Stimulated activated CD8-positive, alpha-beta memory T cell treated with anti-CD3 and anti-CD28 coated beads, Interleukin-15, amount 100 ng/mL, for 48 hours (primary cell): ENCODE measurements around the gene UBL7.

Experiments used
- DNase-seq, 2 donors: peaks; one replicate each; pipeline ENCODE4 v3.0.0-alpha.2; 2020; ENCODE audit warnings: low read depth in 2 of 2

The UBL7 gene

DNA sequence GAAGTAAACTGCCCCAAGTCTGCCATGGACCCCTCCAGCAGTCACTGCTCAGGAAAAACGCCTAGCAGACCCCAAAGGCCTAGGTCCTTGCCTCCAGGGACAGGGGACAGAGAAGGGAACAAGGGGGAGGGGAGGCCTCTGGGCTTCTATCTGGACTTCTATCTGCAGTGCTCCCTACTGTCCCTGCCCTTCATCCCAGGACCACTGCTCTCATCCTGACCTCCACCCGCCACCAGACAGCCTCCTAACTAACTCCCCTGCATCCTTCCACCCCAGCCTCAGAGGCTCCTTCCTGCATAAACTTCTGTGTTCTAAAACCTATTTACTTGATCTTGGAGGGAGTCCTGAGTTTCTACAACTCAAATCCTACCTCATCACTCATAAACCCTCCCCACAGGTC, 52.6 kb downstream of the UBL7 start:
- no peak for DNase-seq

DNA sequence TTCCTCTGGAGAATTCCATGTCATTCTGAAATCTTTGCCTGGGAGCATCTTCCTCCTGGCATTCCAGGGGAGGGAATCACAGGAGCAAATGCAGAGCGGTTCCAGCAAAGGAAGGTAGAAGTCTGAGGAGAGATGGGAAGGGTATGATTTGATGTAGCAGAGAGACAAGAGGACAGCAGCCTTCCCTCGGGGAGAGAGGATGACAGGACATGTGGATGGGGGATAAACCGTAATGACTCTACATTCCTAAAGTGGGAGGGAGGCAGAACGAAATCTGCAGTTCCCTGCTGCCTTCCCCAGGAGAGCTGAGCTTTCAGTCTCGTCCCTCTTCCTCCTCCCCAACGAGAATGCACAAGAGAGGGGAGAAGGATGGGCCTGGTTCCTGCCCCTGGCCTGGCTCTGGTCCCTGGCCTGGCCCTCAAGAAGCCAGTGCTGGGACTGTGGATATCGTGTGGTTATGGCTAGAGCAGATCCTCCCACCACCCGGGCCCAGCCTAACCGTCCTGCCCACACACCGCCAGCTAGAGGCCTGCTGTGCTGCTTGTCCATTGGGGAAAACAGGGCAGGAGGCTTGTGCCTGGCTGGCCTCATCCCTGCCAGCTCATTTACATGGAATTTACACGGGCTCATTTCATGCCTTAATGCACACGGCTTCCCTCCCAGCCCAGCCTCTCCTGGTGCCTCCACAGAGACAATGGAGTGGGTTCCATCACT, 53.8 kb downstream of the UBL7 start:
- no peak for DNase-seq

DNA sequence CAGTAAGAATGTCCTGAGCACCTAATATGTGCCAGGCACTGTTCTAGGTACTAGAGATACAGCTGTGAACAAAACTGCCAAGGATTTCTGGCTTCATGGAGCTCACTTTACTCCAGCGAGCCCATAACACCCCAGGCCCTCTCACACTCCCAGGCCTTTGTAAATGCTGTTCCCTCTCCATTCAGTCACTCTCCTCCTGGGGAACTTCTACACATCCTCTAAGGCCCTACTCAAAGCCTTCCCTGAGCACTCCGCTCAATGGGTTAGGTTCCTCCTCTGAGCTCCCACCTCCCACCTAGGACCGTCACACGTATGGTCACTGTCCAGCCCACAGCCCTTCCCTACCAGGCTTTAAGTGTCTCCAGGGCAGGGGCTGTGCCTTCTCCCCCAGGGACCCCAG, 54.4 kb downstream of the UBL7 start:
- DNase-seq = no peak

DNA sequence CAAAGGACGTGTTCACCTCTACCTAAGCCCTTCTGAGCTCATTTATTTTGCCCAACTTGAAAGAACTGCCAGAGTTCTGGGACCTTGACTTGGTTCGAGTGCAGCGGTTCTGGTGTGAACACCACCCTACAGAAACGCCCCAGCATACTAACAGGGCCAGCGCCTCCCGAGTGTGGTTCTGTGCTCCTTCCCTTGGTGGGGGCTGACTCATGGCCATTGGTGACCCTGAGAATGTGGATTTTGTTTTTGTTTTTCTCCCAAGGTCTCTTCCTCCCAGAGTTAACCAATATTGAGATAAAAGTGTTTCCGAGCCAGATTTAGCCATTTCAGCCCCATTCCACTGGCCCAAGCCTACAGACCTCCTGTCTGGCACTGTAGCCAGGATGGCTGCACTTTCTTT, 55.1 kb downstream of the UBL7 start:
- no peak for DNase-seq

DNA sequence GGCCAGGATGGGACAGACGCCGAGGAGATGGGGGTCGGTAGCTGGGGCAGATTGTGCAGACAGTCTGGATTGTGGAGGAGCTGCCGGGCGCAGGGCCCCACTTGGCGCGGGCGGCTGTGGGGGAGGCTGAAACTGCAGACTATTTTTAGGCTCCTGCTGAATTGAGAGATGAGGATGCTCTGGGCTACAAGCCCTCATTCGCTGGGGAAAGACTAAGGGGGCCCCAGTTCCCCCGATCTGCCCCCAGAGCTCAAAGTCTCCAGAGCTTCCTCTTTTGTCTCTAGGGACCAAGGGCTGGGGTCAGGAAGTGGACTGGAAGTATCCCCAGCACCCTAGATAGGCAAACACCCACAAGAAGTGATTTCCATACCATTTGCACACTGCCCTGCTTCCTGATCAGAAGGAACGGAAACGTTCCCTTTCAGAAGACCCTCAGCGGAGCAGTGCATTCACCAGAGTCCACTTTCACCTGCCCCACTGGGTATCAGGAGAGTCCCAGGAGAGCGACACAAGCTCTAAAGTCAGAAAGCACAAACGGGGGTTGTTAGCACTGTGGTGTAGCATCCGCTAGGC, 56.9 kb downstream of the UBL7 start:
- peak in 1 of 2 donors; percentile 35 for DNase-seq

DNA sequence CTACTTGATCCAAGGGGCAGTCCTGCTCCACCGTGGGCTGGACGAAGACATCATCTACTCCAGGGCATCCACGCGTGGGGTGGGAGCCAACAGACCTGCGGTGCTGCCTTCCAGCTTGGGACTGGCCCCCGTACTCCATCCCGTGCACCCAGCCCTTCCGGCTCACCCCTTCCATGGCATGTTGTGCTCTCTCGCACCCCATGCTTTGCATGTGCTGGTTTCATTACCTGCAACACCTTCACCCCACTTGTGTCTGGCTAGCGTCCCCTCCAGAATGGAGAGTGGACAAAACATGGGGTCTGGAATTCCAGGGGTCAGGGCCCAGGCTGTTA, 57.4 kb downstream of the UBL7 start:
- DNase-seq = no peak

DNA sequence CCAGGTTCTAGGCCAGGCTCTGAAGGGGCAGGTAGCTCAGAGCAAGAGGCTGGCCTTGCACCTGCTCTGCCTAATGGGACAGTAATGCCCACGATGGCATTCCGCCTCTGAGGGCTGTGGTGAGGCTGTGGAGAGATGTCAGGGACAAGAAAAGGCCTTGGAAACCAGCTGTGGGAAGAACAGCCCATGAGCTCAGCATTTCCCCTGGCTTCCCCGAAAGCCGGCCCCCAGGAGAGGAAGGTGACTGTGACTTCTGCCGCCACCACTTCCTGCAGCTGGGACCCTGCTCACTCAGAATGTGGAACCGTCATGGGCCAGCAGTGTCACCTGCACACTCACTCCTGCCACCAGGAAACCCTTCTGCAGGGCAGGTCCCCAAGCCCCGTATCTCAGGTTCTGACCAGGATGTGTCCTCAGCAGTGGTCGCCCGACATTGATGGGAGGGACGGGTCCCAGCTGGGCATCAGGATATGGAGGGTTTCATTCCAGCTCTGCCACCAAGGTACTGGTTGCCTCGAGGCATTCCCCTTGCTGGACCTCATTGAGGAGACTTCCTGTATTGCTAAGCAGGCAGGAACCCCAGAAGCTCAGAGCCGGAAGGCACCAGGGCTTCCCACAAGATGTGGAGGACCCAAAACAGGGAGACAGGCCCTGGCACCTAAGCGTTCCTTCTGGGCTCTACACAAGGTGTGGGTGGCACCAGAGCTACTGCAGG, 57.9 kb downstream of the UBL7 start:
- peak; percentile 87 for DNase-seq

DNA sequence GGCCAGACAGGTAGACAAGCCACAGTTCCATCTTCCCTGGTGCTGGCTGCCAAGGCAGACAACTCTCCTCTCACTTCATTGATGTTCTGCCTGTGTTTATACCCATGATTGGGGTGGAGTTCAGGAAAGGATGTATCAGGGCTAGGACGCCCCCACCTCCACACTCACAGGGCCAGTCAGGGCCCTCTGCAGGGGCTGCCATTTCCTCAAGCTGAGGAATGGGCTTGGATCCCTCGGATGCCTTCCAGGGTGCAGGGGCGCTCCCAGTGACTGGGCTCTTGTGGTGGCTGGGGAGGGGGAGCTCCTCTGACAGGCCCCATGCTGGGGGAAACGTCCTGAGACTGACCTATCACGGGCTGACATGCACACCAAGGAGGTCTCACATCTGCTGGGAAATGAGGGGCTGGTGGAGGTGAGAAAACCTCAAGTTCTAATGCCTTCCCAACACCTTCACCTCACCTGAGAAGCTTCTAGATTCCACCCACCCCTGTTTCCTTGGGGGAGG, 58.6 kb downstream of the UBL7 start:
- DNase-seq = no peak

DNA sequence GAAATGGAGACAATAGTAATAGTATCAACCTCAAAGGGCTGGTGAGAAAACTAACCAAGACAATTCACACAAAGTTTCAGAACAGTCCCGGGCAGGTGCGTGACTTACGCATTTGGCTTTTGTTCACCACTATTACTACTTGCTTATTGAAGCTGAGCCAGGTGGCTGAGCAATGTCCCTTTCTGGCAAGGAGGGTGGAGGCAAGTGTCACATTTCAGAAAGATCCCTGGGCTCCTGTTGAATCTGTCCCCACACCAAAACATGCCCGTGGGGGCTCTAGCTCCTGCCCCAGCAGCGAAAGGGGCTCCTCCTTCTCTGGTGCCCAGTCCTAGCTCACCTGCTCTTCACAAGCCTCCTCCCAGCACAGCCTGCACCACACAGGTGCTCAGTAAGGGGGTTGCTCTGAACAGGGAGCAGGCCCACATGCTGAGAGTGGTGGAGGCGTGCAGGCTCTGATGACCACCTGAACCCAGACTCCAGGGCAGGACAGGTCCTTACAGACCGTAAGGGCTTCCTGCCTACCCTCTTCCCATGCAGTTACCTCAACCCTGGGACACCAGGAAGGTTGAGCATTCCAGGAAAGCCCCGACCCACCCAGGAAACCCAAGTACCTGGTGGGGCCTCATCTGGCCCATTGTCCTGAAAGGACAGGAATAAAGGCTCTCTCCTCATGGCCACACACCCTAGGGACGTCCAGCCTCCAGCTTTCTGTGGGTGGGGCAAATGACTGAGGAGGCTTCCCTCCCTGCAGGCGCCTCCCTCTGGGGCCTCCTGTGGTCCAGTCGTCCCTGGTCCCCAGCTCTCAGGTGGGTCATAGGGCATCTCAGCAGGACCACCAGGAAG, 59.8 kb downstream of the UBL7 start:
- DNase-seq = peak in 1 of 2 donors; percentile 53

DNA sequence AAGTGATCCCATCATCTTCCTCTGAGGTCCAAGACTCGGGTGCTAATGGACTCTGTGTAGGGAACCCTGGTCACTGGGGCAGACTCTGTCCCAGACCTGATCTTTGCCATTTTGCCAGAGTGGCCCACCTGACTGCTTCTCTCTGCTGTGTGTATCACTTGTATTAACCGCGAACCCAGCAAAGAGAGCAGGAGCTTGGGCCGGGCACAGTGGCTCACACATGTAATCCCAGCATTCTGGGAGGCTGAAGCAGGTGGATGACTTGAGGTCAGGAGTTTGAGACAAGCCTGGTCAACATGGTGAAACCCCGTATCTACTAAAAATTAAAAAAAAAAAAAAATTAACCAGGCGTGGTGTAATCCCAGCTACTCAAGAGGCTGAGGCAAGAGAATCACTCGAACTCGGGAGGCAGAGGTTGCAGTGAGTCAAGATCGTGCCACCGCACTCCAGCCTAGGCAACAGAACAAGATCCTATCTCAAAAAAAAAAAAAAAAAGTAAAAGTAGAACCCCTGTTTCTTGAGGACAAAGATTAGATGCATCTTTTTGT, 60.6 kb downstream of the UBL7 start:
- DNase-seq = peak in 1 of 2 donors; percentile 49

DNA sequence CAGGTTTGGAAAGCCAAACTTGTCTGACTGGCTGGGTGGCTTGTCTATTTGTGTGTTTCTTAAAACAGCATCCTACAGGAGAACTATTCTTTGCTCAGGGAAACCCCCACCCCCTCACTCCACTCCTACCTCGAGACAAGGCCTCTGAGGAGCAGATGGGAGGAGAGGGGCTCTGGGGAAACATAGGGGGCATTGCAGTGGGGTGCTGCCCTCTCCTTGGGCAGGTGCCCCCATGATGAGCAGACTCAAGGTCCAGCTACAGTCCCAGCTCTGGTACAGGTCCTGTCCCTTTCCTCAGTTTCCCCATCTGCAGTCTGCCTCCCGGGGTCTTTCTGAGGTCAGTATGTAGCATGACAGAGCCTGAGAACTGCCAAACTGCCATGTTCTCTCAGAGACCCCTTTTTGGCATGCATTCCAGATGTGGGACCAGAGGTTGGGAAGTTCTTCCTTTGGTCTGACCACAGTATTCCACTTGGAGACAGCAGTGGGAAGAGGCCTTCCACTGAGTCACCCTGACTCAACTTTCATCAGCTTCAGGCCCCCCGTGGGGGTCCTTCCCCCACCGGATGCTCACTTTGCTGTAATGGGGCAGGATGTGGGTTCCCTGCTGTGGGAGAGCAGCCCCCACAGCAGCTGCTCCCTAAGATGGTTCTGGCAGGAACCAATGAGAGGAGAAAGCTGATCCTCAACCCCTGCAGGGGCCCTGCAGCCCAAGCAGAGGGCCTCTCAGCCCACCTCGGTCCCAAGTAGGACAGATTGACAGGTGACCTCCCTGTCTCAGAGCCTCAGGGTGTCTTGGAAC, 61.2 kb downstream of the UBL7 start:
- peak; percentile 70 to 77 for DNase-seq

DNA sequence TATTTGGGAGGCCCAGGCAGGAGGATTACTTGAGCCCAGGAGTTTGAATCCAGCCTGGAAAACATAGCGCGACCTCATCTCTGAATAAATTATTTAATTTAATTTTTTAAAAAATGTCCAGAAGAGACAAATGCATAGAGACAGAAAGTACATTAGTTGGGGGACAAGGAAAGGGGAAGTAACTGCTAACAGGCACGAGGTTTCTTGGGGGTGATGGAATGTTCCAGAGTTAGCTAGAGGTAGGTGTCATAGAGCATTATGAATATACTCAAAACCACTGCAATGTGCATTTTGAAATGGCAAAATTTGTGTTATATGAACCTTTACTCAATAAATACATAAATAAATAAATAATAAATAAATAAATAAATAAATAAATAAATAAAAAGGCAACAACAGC, 61.9 kb downstream of the UBL7 start:
- DNase-seq = no peak

DNA sequence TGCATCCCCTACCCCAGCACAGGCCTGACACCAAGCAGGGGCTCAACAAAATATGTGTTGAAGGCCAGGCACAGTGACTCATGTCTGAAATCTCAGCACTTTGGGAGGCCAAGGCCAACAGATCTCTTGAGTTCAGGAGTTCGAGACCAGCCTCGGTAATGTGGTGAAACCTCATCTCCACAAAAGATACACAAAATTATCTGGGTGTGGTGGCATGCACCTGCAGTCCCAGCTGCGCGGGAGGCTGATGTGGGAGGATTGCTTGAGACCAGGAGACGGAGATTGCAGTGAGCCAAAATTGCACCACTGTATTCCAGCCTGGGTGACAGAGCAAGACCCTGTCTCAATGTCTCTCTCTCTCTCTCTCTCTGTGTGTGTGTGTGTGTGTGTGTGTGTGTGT, 62.8 kb downstream of the UBL7 start:
- no peak for DNase-seq

DNA sequence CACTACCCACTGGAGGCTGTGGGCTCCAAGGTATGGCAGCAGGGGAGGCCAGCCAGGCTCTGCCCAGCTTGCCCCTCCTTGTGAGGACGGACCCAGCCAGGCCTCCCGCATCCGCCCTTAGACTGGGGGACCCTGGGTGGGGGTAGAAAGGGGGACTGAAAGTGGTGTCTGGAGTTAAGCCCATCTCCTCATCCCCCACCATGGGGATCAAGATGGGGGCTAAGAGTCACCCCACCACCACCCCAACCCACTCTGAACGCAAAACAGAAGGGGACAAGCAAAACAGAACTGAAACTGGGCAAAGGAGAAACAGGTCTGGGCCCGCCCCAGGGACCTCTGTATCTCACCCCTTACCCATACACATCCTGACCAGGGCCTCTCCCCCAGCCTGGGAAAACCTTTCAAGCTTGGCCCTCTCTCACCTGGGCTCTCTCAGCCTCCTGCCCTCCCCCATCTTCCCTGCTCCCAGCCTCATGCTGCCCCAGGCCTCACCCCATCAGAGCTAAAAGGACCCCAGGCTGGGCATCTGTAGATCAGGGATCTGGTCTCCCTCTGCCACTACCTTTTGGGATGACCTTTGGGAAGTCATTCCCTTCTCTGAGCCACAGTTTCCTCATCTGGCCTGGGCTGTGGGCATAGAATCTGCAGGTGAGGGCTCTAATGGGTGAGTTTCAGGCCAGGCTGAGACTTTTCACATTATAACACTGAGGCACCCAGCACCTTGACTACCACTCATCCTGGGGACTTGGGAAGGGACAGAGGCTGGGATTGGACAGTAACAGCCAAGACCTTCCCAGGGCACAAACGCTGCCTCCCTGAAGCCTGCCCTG, 63.5 kb downstream of the UBL7 start:
- DNase-seq = no peak

DNA sequence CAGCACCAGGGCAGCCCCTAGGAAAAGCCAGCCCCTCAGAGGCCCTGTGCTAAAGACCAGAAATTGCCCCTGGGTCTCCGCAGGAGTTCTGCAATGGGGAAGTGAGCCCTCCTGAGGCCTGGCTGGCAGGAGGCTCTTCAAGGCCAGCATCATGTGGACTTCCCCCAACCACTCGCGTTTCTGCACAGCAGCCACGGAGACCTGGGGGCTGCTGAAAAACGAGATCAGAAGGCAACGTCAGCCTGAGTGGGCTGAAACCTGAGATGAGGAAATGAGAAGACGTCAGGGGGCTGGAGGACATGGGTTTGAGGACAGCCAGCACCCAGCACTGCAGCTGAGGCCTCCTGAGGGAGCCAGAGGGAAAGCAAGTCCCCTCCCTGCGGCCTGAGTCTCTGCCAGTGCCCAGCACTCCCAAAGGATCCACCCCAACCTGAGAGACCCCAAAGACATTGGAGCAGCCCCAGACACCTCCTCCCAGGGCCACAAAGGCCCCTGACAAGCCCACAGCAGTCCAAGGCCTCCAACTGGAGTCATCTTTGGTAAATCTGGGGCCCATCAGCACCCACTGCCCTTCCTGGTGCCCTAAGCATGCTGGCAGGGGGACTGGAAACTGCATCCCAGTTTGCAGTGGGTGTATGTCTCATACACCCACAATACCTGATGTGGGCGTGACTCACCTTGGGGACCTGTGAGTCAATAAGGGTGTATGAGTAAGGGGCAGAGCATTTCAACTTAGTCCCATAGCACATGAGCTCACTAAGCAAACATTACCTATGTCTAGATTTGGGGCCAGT, 64.3 kb downstream of the UBL7 start:
- peak in 1 of 2 donors; percentile 67 for DNase-seq

DNA sequence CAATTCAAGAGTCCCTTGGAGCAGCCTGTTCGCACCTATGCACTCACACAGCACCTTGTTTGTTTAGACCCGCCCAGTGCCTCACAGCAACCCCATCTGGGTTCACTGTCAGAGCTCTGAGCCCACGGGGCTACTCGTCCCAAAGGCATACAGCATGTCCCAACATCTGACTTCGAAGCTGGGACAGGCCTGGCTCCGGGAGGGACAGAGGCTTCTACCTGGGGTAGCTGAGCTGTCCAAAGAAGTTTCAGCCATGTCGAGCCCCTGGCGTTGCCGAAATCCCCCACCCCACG, 64.9 kb downstream of the UBL7 start:
- no peak for DNase-seq
